DMS 273 (cell line): ENCODE results near the gene PTPRCAP.
A peak's percentile ranks its signal among the peaks of the same experiment; 100 is the strongest.
"Not testable (repeated sequence)": the region's sequence is repeated elsewhere in the genome, so short reads cannot be mapped to it uniquely, and the experiment has no call there.

ENCODE experiments used
- DNase-seq: peaks from one replicate; lab custom pipeline; 2025; ENCODE audit not compliant: unreplicated experiment; lab: John Stamatoyannopoulos, UW

The PTPRCAP gene

GRCh38 chr11:67437082-67437808, at the start of gene PTPRCAP:
Gene PTPRCAP (minus strand): TSS chr11:67437682. CDS start chr11:67437619, 63 bp downstream.
- DNase-seq, result no peak

GRCh38 chr11:67486481-67487195, 49.2 kb upstream of the PTPRCAP start:
- DNase-seq, result no peak

GRCh38 chr11:67485873-67486361, 48.4 kb upstream of the PTPRCAP start:
- DNase-seq, result not testable (repeated sequence)

GRCh38 chr11:67484847-67485311, 47.4 kb upstream of the PTPRCAP start:
- DNase-seq, result no peak

- no peak for DNase-seq
These were observed 46.6 kb upstream of the PTPRCAP start for GRCh38 chr11:67483831-67484665.

- DNase-seq, result peak; percentile 98
These were observed 45.6 kb upstream of the PTPRCAP start, which contains the start of gene AIP for GRCh38 chr11:67482827-67483798. Gene AIP (plus strand): TSS chr11:67483026. CDS start chr11:67483159, 133 bp downstream.

GRCh38 chr11:67482275-67482826, 44.9 kb upstream of the PTPRCAP start:
- DNase-seq, result no peak

GRCh38 chr11:67477344-67478050, 40.0 kb upstream of the PTPRCAP start:
- DNase-seq, result not testable (repeated sequence)

- not testable (repeated sequence) for DNase-seq
These were observed 39.2 kb upstream of the PTPRCAP start for GRCh38 chr11:67476692-67477091.

- DNase-seq, result no peak
These were observed 35.4 kb upstream of the PTPRCAP start for GRCh38 chr11:67472882-67473281.

GRCh38 chr11:67470337-67471002, 33.0 kb upstream of the PTPRCAP start:
- DNase-seq, result no peak

GRCh38 chr11:67469508-67469811, 32.0 kb upstream of the PTPRCAP start:
- DNase-seq, result no peak

GRCh38 chr11:67468759-67469507, 31.5 kb upstream of the PTPRCAP start, which contains the start of gene TMEM134:
Gene TMEM134 (minus strand): TSS chr11:67469251. CDS start chr11:67469192, 59 bp downstream.
- peak; percentile 92 for DNase-seq

GRCh38 chr11:67468456-67468758, 30.9 kb upstream of the PTPRCAP start:
- no peak for DNase-seq

- DNase-seq, result peak; percentile 59
These were observed 30.6 kb upstream of the PTPRCAP start for GRCh38 chr11:67468056-67468455.

- no peak for DNase-seq
These were observed 29.7 kb upstream of the PTPRCAP start for GRCh38 chr11:67466962-67467771.

- DNase-seq, result no peak
These were observed 28.9 kb upstream of the PTPRCAP start for GRCh38 chr11:67466367-67466766.
